DOHH2 (cell line): ENCODE data around the gene DIS3L2.

ENCODE experiments used
- EZH2phosphoT487 ChIP-seq: fragments of 200-600 bp; sonication (generic); IDR thresholded peaks from 2 replicates; pipeline ENCODE4 v1.6.1; 2017; ENCODE audit warnings: borderline replicate concordance, mild to moderate bottlenecking, antibody characterized with exemption, low read length, moderate library complexity, mixed read lengths
- TF ChIP-seq, protein P1 (sequence below): fragments of 200-600 bp; sonication (generic); IDR thresholded peaks from one replicate; pipeline ENCODE4 v1.5.1; 2014; ENCODE audit warnings: antibody characterized with exemption, mild to moderate bottlenecking, low read depth, low read length; ENCODE audit not compliant: poor library complexity, severe bottlenecking

DNA sequence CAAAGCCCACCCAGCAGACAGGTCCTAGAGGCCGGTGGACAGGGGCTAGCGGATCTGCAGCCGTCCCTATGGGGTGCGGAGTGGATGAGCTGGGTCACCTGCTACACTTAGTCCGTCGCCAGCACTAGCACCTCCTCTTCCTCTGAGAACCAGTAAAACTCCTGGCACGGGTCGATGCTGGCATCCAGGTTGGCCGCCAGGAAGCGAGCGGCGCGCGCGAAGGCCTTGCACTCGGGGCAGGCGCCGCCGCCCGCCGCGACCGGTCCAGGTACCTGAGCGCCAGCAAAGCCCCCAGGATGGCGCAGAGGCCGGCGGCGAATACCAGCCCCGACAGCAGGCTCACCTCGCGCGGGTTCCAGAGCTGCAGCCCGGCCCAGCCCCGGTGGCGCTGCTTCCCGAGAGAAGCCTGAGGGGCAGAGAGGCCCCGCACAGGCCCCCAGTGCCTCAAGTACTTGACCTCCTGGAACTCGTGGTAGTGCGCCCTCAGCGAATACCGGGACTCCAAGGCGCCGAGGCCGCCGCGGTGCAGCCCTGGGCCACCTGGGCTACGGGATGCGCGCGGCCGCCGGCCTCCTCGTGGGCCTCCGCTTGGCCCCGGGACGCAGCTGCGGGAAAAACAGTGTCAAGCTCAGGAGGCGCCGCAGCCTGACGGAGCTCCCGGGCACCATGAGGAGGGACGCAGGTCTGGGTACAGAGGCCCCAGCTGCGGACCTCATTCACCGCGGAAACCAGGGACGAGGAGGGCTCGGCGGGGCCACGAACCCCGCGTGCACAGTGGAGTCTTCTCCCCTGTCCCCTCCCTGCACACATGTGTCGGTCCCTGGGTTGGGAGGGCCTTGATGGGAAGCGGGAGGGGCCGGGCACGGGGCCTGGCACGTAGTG, 389.5 kb downstream of the DIS3L2 start:
- TF ChIP-seq, protein P1, sequence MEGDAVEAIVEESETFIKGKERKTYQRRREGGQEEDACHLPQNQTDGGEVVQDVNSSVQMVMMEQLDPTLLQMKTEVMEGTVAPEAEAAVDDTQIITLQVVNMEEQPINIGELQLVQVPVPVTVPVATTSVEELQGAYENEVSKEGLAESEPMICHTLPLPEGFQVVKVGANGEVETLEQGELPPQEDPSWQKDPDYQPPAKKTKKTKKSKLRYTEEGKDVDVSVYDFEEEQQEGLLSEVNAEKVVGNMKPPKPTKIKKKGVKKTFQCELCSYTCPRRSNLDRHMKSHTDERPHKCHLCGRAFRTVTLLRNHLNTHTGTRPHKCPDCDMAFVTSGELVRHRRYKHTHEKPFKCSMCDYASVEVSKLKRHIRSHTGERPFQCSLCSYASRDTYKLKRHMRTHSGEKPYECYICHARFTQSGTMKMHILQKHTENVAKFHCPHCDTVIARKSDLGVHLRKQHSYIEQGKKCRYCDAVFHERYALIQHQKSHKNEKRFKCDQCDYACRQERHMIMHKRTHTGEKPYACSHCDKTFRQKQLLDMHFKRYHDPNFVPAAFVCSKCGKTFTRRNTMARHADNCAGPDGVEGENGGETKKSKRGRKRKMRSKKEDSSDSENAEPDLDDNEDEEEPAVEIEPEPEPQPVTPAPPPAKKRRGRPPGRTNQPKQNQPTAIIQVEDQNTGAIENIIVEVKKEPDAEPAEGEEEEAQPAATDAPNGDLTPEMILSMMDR = no peak
- TF ChIP-seq EZH2phosphoT487 = no peak
